Lung (tissue), 12 donors: ENCODE results near the gene ATG2B. TPM values are rescaled to one million over a fixed set of nuclear protein-coding genes. Genes with fewer than 3 reads are reported as not detected.
A peak's percentile ranks its signal among the peaks of the same experiment; 100 is the strongest.

Source experiments
- ATAC-seq: fragments of 200-7000 bp; cut with Tn5 transposase; one replicate; pipeline ENCODE4 v1.9.1; 2020; ENCODE audit warnings: moderate number of reproducible peaks; ENCODE audit not compliant: insufficient read depth, low FRiP score
- DNase-seq, 3 donors: peaks; one replicate each; pipeline ENCODE4 v3.0.0-alpha.2; 2013 to 2017
- H3K27ac ChIP-seq, 2 donors: one replicate each; pipeline ENCODE4 v1.5.1; 2013; ENCODE audit warnings: mild to moderate bottlenecking in 2 of 2, moderate library complexity in 2 of 2, control low read depth in 1 of 2, inconsistent platforms in 1 of 2, low read depth in 1 of 2, low read length in 1 of 2
- H3K27me3 ChIP-seq, 3 donors: one replicate each; pipeline ENCODE4 v1.5.1; 2013; ENCODE audit warnings: low read length in 2 of 3; ENCODE audit not compliant: control insufficient read depth in 3 of 3, insufficient read depth in 3 of 3
- H3K36me3 ChIP-seq, 4 donors: one replicate each; pipeline ENCODE4 v1.5.1; 2013; ENCODE audit warnings: low read length in 4 of 4, mild to moderate bottlenecking in 1 of 4, moderate library complexity in 1 of 4; ENCODE audit not compliant: control insufficient read depth in 4 of 4, insufficient read depth in 4 of 4
- H3K4me1 ChIP-seq, 5 donors: one replicate each; pipeline ENCODE4 v1.5.1; 2013; ENCODE audit warnings: low read length in 5 of 5, mild to moderate bottlenecking in 2 of 5, moderate library complexity in 1 of 5; ENCODE audit not compliant: control insufficient read depth in 5 of 5, insufficient read depth in 5 of 5
- H3K4me3 ChIP-seq: one replicate; pipeline ENCODE4 v1.5.1; 2013; ENCODE audit warnings: mild to moderate bottlenecking, control low read depth, moderate library complexity
- H3K9ac ChIP-seq, 2 donors: one replicate each; pipeline ENCODE4 v1.5.1; 2013; ENCODE audit warnings: low read length in 2 of 2, control low read depth in 1 of 2; ENCODE audit not compliant: insufficient read depth in 1 of 2
- H3K9me3 ChIP-seq, 4 donors: one replicate each; pipeline ENCODE4 v1.5.1; 2013; ENCODE audit warnings: low read length in 3 of 4, mild to moderate bottlenecking in 1 of 4, moderate library complexity in 1 of 4; ENCODE audit not compliant: control insufficient read depth in 4 of 4, insufficient read depth in 3 of 4
- CTCF ChIP-seq: IDR thresholded peaks from 2 replicates; pipeline ENCODE4 v1.5.1; 2012; ENCODE audit warnings: mild to moderate bottlenecking; ENCODE audit errors: control extremely low read depth, extremely low read depth
- WGBS, 2 donors: extraction: QIAGEN DNeasy Blood & Tissue Kit; methylation state at CpG; one replicate each; pipeline ENCODE4 v1.1.7; 2013; 5-methylcytosine and 5-hydroxymethylcytosine counted together
- polyA plus RNA-seq, 2 donors: library from polyadenylated mRNA; stranded (reverse); fragments of 200-250 nt; gene quantifications; one replicate each; pipeline ENCODE4 v1.2.1, GENCODE V29; 2013
- total RNA-seq, 2 donors: library from RNA; depleted of rRNA in 1 of 2; stranded (reverse); fragments of >200 nt in 1 of 2; gene quantifications; one replicate each; pipeline ENCODE4 v1.2.1, GENCODE V29; 2014 to 2021
- donor health status: control.
- donor health status: control.
- donor health status: Bipolar disorder and iron deficiency.
- donor health status: healthy.
- donor health status: DM: yes; HTN: yes; CAD: no.

The ATG2B gene
- total and polyA plus RNA-seq, 4 donors, result 3.6 to 64.3 (median 13.2) TPM

GRCh38 chr14:96370528-96370927 lies 7.4 kb upstream of the ATG2B start:
- DNase-seq (no peak), ATAC-seq (no peak)
- Histone ChIP-seq H3K27me3 (no peaks in the 10 kb centered on the region), H3K36me3 (no peaks in the 10 kb centered on the region), H3K27ac (no peak overlapping the region), H3K4me3 (no peak overlapping the region), H3K4me1 (peaks cover 0 to 3% (median 0%) of the 10 kb centered on the region in 5 donors), H3K9ac (no peak overlapping the region), H3K9me3 (no peaks in the 10 kb centered on the region)
- 93 to 94% methylated on average over 5 of the region's 5 CpGs for WGBS, 2 donors
- no peak for TF ChIP-seq CTCF

DNA sequence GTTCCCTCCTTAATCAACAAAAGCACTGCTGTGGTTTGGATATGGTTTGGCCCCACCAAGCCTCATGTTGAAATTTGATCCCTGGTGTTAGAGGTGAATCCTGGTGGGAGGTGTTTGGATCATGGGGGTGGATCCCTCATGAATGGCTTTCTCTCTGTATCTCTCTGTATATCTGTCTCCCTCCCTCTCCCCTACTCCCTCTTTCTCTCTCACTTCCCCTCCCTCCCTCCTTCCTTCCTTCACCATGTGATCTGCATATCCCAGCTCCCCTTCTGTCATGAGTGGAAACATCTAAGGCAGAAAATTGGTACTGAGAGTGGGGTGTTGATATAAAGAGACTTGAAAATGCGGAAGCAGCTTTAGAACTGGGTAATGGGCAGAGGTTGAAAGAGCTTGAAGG lies 5.4 kb upstream of the ATG2B start:
- no peak for ATAC-seq
- 93 to 100% methylated on average over 1 of the region's 1 CpG for WGBS, 2 donors
- no peak overlapping the region for H3K27ac ChIP-seq

GRCh38 chr14:96364962-96365361 lies 1.8 kb upstream of the ATG2B start:
- Histone ChIP-seq H3K9me3 (no peaks in the 10 kb centered on the region), H3K27ac (no peak overlapping the region), H3K36me3 (peaks cover 0 to 3% (median 0%) of the 10 kb centered on the region in 4 donors), H3K4me1 (peaks cover 4 to 21% (median 9%) of the 10 kb centered on the region in 5 donors), H3K4me3 (no peak overlapping the region), H3K27me3 (no peaks in the 10 kb centered on the region), H3K9ac (no peak overlapping the region)
- WGBS, 2 donors, result 60 to 61% methylated on average over 1 of the region's 1 CpG
- ATAC-seq, result no peak
- no peak for DNase-seq
- TF ChIP-seq CTCF, result no peak

More for the DNA sequence above, 5.4 kb upstream of the ATG2B start:
- Histone ChIP-seq H3K27me3 (no peaks in the 10 kb centered on the region), H3K4me1 (peaks cover 0 to 9% (median 5%) of the 10 kb centered on the region in 5 donors), H3K9ac (no peak overlapping the region), H3K4me3 (no peak overlapping the region), H3K36me3 (peaks cover 0 to 3% (median 0%) of the 10 kb centered on the region in 4 donors), H3K9me3 (no peaks in the 10 kb centered on the region)
- TF ChIP-seq CTCF, result no peak
- DNase-seq, result no peak

DNA sequence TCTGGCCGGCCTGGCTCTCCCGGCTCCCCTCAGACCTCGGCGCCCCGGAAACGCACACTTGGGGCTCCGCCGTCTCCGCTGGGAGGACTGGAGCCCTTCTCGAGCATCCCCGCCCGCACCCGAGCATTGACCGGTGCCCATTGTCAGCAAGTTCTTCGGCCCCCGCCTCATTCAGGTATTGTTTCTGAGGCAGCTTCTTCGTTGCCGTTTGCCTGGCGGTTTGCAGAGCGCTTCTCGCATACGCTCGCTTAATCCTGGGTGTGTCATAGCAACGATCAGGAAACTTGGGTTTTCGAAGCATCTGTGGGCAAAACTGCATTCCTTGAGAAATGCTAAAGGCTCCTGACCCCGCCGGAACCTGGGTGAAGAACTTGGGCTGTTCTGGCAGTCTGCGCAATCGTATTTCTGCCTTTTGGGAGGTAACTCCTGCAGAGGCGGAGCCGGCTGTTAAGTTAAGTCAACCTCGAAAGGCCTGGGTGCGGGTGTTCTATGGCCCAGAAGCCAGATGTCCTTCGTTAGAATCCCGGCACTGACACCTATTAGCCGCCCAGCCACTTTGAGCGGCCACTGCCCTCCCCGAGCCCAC lies 703 bp upstream of the ATG2B start:
- ATAC-seq (peak; percentile 50), DNase-seq (peak; percentile 36 to 49 (median 42))
- Histone ChIP-seq H3K9ac (peak overlapping the region; percentile 31 to 67), H3K27me3 (no peaks in the 10 kb centered on the region), H3K9me3 (no peaks in the 10 kb centered on the region), H3K36me3 (peaks cover 0 to 3% (median 0%) of the 10 kb centered on the region in 4 donors), H3K27ac (peak overlapping the region; percentile 25 to 69), H3K4me1 (peaks cover 3 to 21% (median 9%) of the 10 kb centered on the region in 5 donors), H3K4me3 (peak overlapping the region; percentile 84)
- WGBS, 2 donors, result 0% methylated on average over 38 of the region's 38 CpGs
- no peak for TF ChIP-seq CTCF
